ENCODE results near the gene TSPAN9.

TSPAN9 gene

GRCh38 chr12:3283137-3283680 is 206.0 kb downstream of the TSPAN9 start:
- Histone ChIP-seq H3K9me3 (ENCODE audit: control insufficient read depth, insufficient read depth, low read length) (no peaks in the 10 kb centered on the region), H3K9ac (ENCODE audit: low read depth, low read length) (no peak overlapping the region), H3K4me1 (ENCODE audit: insufficient read depth, low read length) (no peaks in the 10 kb centered on the region; the same call in 1 of the 2 replicates), H3K36me3 (ENCODE audit: insufficient read depth, low read length) (no peaks in the 10 kb centered on the region)

GRCh38 chr12:3284405-3284804 is 207.2 kb downstream of the TSPAN9 start:
- no peaks in the 10 kb centered on the region for H3K36me3 ChIP-seq (ENCODE audit: insufficient read depth, low read length)
- H3K9ac ChIP-seq (ENCODE audit: low read depth, low read length): no peak overlapping the region
- H3K9me3 ChIP-seq (ENCODE audit: control insufficient read depth, insufficient read depth, low read length): no peaks in the 10 kb centered on the region
- no peaks in the 10 kb centered on the region; the same call in 1 of the 2 replicates for H3K4me1 ChIP-seq (ENCODE audit: insufficient read depth, low read length)

GRCh38 chr12:3285570-3285969 is 208.4 kb downstream of the TSPAN9 start:
- H3K9me3 ChIP-seq (ENCODE audit: control insufficient read depth, insufficient read depth, low read length): no peaks in the 10 kb centered on the region
- no peaks in the 10 kb centered on the region for H3K36me3 ChIP-seq (ENCODE audit: insufficient read depth, low read length)
- H3K9ac ChIP-seq (ENCODE audit: low read depth, low read length): no peak overlapping the region
- H3K4me1 ChIP-seq (ENCODE audit: insufficient read depth, low read length): no peaks in the 10 kb centered on the region; the same call in 1 of the 2 replicates

GRCh38 chr12:3288690-3289089 is 211.5 kb downstream of the TSPAN9 start:
- Histone ChIP-seq H3K9ac (ENCODE audit: low read depth, low read length) (no peak overlapping the region), H3K4me1 (ENCODE audit: insufficient read depth, low read length) (no peaks in the 10 kb centered on the region), H3K36me3 (ENCODE audit: insufficient read depth, low read length) (no peaks in the 10 kb centered on the region), H3K9me3 (ENCODE audit: control insufficient read depth, insufficient read depth, low read length) (no peaks in the 10 kb centered on the region)

- Histone ChIP-seq H3K4me1 (ENCODE audit: insufficient read depth, low read length) (no peaks in the 10 kb centered on the region), H3K9ac (ENCODE audit: low read depth, low read length) (no peak overlapping the region), H3K9me3 (ENCODE audit: control insufficient read depth, insufficient read depth, low read length) (no peaks in the 10 kb centered on the region), H3K36me3 (ENCODE audit: insufficient read depth, low read length) (no peaks in the 10 kb centered on the region)
Observed at GRCh38 chr12:3289702-3290101, 212.5 kb downstream of the TSPAN9 start.

GRCh38 chr12:3291939-3292338 is 214.8 kb downstream of the TSPAN9 start:
- Histone ChIP-seq H3K9me3 (ENCODE audit: control insufficient read depth, insufficient read depth, low read length) (no peaks in the 10 kb centered on the region), H3K4me1 (ENCODE audit: insufficient read depth, low read length) (no peaks in the 10 kb centered on the region), H3K36me3 (ENCODE audit: insufficient read depth, low read length) (no peaks in the 10 kb centered on the region), H3K9ac (ENCODE audit: low read depth, low read length) (no peak overlapping the region)

GRCh38 chr12:3292677-3293412 is 215.7 kb downstream of the TSPAN9 start:
- Histone ChIP-seq H3K9ac (ENCODE audit: low read depth, low read length) (no peak overlapping the region), H3K4me1 (ENCODE audit: insufficient read depth, low read length) (no peaks in the 10 kb centered on the region), H3K36me3 (ENCODE audit: insufficient read depth, low read length) (no peaks in the 10 kb centered on the region), H3K9me3 (ENCODE audit: control insufficient read depth, insufficient read depth, low read length) (no peaks in the 10 kb centered on the region)

- Histone ChIP-seq H3K36me3 (ENCODE audit: insufficient read depth, low read length) (no peaks in the 10 kb centered on the region), H3K9me3 (ENCODE audit: control insufficient read depth, insufficient read depth, low read length) (no peaks in the 10 kb centered on the region), H3K4me1 (ENCODE audit: insufficient read depth, low read length) (no peaks in the 10 kb centered on the region), H3K9ac (ENCODE audit: low read depth, low read length) (no peak overlapping the region)
Observed at GRCh38 chr12:3293446-3294161, 216.4 kb downstream of the TSPAN9 start.

- H3K9me3 ChIP-seq (ENCODE audit: control insufficient read depth, insufficient read depth, low read length): no peaks in the 10 kb centered on the region
- no peak overlapping the region for H3K9ac ChIP-seq (ENCODE audit: low read depth, low read length)
- H3K4me1 ChIP-seq (ENCODE audit: insufficient read depth, low read length): no peaks in the 10 kb centered on the region
- no peaks in the 10 kb centered on the region for H3K36me3 ChIP-seq (ENCODE audit: insufficient read depth, low read length)
Observed at GRCh38 chr12:3294481-3294911, 217.3 kb downstream of the TSPAN9 start.

GRCh38 chr12:3295225-3295624 is 218.0 kb downstream of the TSPAN9 start:
- H3K4me1 ChIP-seq (ENCODE audit: insufficient read depth, low read length): peaks cover 3% of the 10 kb centered on the region
- H3K36me3 ChIP-seq (ENCODE audit: insufficient read depth, low read length): no peaks in the 10 kb centered on the region
- H3K9ac ChIP-seq (ENCODE audit: low read depth, low read length): no peak overlapping the region
- H3K9me3 ChIP-seq (ENCODE audit: control insufficient read depth, insufficient read depth, low read length): no peaks in the 10 kb centered on the region

- Histone ChIP-seq H3K9ac (ENCODE audit: low read depth, low read length) (no peak overlapping the region), H3K4me1 (ENCODE audit: insufficient read depth, low read length) (peaks cover 5% of the 10 kb centered on the region), H3K9me3 (ENCODE audit: control insufficient read depth, insufficient read depth, low read length) (no peaks in the 10 kb centered on the region), H3K36me3 (ENCODE audit: insufficient read depth, low read length) (no peaks in the 10 kb centered on the region)
Observed at GRCh38 chr12:3295646-3296408, 218.6 kb downstream of the TSPAN9 start.

GRCh38 chr12:3296409-3296701 is 219.2 kb downstream of the TSPAN9 start:
- peaks cover 5% of the 10 kb centered on the region for H3K4me1 ChIP-seq (ENCODE audit: insufficient read depth, low read length)
- H3K9me3 ChIP-seq (ENCODE audit: control insufficient read depth, insufficient read depth, low read length): no peaks in the 10 kb centered on the region
- H3K36me3 ChIP-seq (ENCODE audit: insufficient read depth, low read length): no peaks in the 10 kb centered on the region
- H3K9ac ChIP-seq (ENCODE audit: low read depth, low read length): no peak overlapping the region

- H3K4me1 ChIP-seq (ENCODE audit: insufficient read depth, low read length): peaks cover 5% of the 10 kb centered on the region
- no peaks in the 10 kb centered on the region for H3K36me3 ChIP-seq (ENCODE audit: insufficient read depth, low read length)
- H3K9me3 ChIP-seq (ENCODE audit: control insufficient read depth, insufficient read depth, low read length): no peaks in the 10 kb centered on the region
- H3K9ac ChIP-seq (ENCODE audit: low read depth, low read length): no peak overlapping the region
Observed at GRCh38 chr12:3298603-3299002, 221.4 kb downstream of the TSPAN9 start.

GRCh38 chr12:3299929-3300832 is 223.0 kb downstream of the TSPAN9 start:
- no peaks in the 10 kb centered on the region for H3K36me3 ChIP-seq (ENCODE audit: insufficient read depth, low read length)
- peak overlapping the region; percentile 36; the same call in 1 of the 2 replicates for H3K9ac ChIP-seq (ENCODE audit: low read depth, low read length)
- peaks cover 8% of the 10 kb centered on the region for H3K4me1 ChIP-seq (ENCODE audit: insufficient read depth, low read length)
- no peaks in the 10 kb centered on the region for H3K9me3 ChIP-seq (ENCODE audit: control insufficient read depth, insufficient read depth, low read length)

Measured in ES-I3 (cell line).